ENCODE measurements around the gene MYPN.

MYPN gene

GRCh38 chr10:68081916-68082315 lies 27.4 kb upstream of the MYPN start:
- no peak overlapping the region for H2AFZ ChIP-seq (ENCODE audit: low read depth, low read length)
- no peak overlapping the region for H3K4me3 ChIP-seq (ENCODE audit: insufficient read depth in 1 of 2, low read depth in 1 of 2, low read length in 2 of 2)
- H2BK120ac ChIP-seq (ENCODE audit: low read depth, low read length), result no peak overlapping the region
- no peaks in the 10 kb centered on the region for H3K36me3 ChIP-seq (ENCODE audit: control insufficient read depth in 1 of 2, insufficient read depth in 2 of 2, low read depth in 1 of 2, low read length in 2 of 2)
- H3K4me1 ChIP-seq (ENCODE audit: control insufficient read depth, insufficient read depth, low read depth, low read length), result peaks cover 3% of the 10 kb centered on the region
- no peak overlapping the region for H3K23ac ChIP-seq (ENCODE audit: low read length in 2 of 2)
- no peaks in the 10 kb centered on the region for H3K27me3 ChIP-seq (ENCODE audit: control insufficient read depth in 1 of 2, insufficient read depth in 1 of 2, low read length in 2 of 2)
- H3K9me3 ChIP-seq (ENCODE audit: control insufficient read depth, low read length), result no peaks in the 10 kb centered on the region
- DNase-seq, result no peak
- H3K4me2 ChIP-seq (ENCODE audit: low read length, poor library complexity, severe bottlenecking), result no peak overlapping the region
- no peaks in the 10 kb centered on the region for H3K79me1 ChIP-seq (replicated peaks; ENCODE audit: low read length, poor library complexity, severe bottlenecking)
- H3K4ac ChIP-seq (ENCODE audit: low read depth in 1 of 2, low read length in 2 of 2), result no peak overlapping the region
- no peak overlapping the region for H3K18ac ChIP-seq (ENCODE audit: low read depth in 1 of 2, low read length in 2 of 2)
- no peak overlapping the region for H3K27ac ChIP-seq (ENCODE audit: low read length, poor library complexity, severe bottlenecking)
- no peak overlapping the region for H3K14ac ChIP-seq (ENCODE audit: low read length in 2 of 2)
- 87% methylated on average over 4 of the region's 6 CpGs for WGBS
- no peak overlapping the region for H2BK5ac ChIP-seq (ENCODE audit: low read depth, low read length, poor library complexity, severe bottlenecking)
- no peak overlapping the region for H4K8ac ChIP-seq (ENCODE audit: low read length)
- no peak overlapping the region for H4K91ac ChIP-seq (ENCODE audit: low read length)
- no peak overlapping the region for H3K9ac ChIP-seq (ENCODE audit: low read length)
- no peak overlapping the region for H2BK12ac ChIP-seq (ENCODE audit: low read length in 2 of 2)
- H2AK5ac ChIP-seq (ENCODE audit: low read length, severe bottlenecking), result no peak overlapping the region
- H2BK15ac ChIP-seq (ENCODE audit: low read depth, poor library complexity, severe bottlenecking), result no peak overlapping the region

GRCh38 chr10:68082872-68083271 lies 26.4 kb upstream of the MYPN start:
- Histone ChIP-seq H3K4me1 (ENCODE audit: control insufficient read depth, insufficient read depth, low read depth, low read length) (peaks cover 6% of the 10 kb centered on the region), H2AFZ (ENCODE audit: low read depth, low read length) (no peak overlapping the region), H3K36me3 (ENCODE audit: control insufficient read depth in 1 of 2, insufficient read depth in 2 of 2, low read depth in 1 of 2, low read length in 2 of 2) (no peaks in the 10 kb centered on the region), H3K4me2 (ENCODE audit: low read length, poor library complexity, severe bottlenecking) (no peak overlapping the region), H3K9ac (ENCODE audit: low read length) (peak overlapping the region; percentile 54), H3K79me1 (replicated peaks; ENCODE audit: low read length, poor library complexity, severe bottlenecking) (no peaks in the 10 kb centered on the region), H2BK15ac (ENCODE audit: low read depth, poor library complexity, severe bottlenecking) (no peak overlapping the region), H3K27ac (ENCODE audit: low read length, poor library complexity, severe bottlenecking) (no peak overlapping the region), H3K27me3 (ENCODE audit: control insufficient read depth in 1 of 2, insufficient read depth in 1 of 2, low read length in 2 of 2) (no peaks in the 10 kb centered on the region), H3K18ac (ENCODE audit: low read depth in 1 of 2, low read length in 2 of 2) (no peak overlapping the region), H3K9me3 (ENCODE audit: control insufficient read depth, low read length) (no peaks in the 10 kb centered on the region), H4K8ac (ENCODE audit: low read length) (no peak overlapping the region), H2AK5ac (ENCODE audit: low read length, severe bottlenecking) (no peak overlapping the region), H3K4ac (ENCODE audit: low read depth in 1 of 2, low read length in 2 of 2) (no peak overlapping the region), H3K4me3 (ENCODE audit: insufficient read depth in 1 of 2, low read depth in 1 of 2, low read length in 2 of 2) (no peak overlapping the region), H2BK5ac (ENCODE audit: low read depth, low read length, poor library complexity, severe bottlenecking) (no peak overlapping the region), H4K91ac (ENCODE audit: low read length) (no peak overlapping the region), H2BK12ac (ENCODE audit: low read length in 2 of 2) (no peak overlapping the region), H3K23ac (ENCODE audit: low read length in 2 of 2) (no peak overlapping the region), H2BK120ac (ENCODE audit: low read depth, low read length) (no peak overlapping the region), H3K14ac (ENCODE audit: low read length in 2 of 2) (no peak overlapping the region)
- peak; percentile 42 for DNase-seq
- no CpG with 5 or more reads among the region's 1 CpG for WGBS

GRCh38 chr10:68083953-68084352 lies 25.3 kb upstream of the MYPN start:
- H3K18ac ChIP-seq (ENCODE audit: low read depth in 1 of 2, low read length in 2 of 2), result no peak overlapping the region
- H3K23ac ChIP-seq (ENCODE audit: low read length in 2 of 2), result no peak overlapping the region
- DNase-seq, result no peak
- no peaks in the 10 kb centered on the region for H3K79me1 ChIP-seq (replicated peaks; ENCODE audit: low read length, poor library complexity, severe bottlenecking)
- H2AK5ac ChIP-seq (ENCODE audit: low read length, severe bottlenecking), result no peak overlapping the region
- H3K4me2 ChIP-seq (ENCODE audit: low read length, poor library complexity, severe bottlenecking), result no peak overlapping the region
- H4K91ac ChIP-seq (ENCODE audit: low read length), result no peak overlapping the region
- peaks cover 6% of the 10 kb centered on the region for H3K4me1 ChIP-seq (ENCODE audit: control insufficient read depth, insufficient read depth, low read depth, low read length)
- peak overlapping the region; percentile 54 for H3K9ac ChIP-seq (ENCODE audit: low read length)
- no peak overlapping the region for H3K14ac ChIP-seq (ENCODE audit: low read length in 2 of 2)
- H3K9me3 ChIP-seq (ENCODE audit: control insufficient read depth, low read length), result no peaks in the 10 kb centered on the region
- no peak overlapping the region for H2BK15ac ChIP-seq (ENCODE audit: low read depth, poor library complexity, severe bottlenecking)
- H4K8ac ChIP-seq (ENCODE audit: low read length), result no peak overlapping the region
- no peaks in the 10 kb centered on the region for H3K27me3 ChIP-seq (ENCODE audit: control insufficient read depth in 1 of 2, insufficient read depth in 1 of 2, low read length in 2 of 2)
- no peaks in the 10 kb centered on the region for H3K36me3 ChIP-seq (ENCODE audit: control insufficient read depth in 1 of 2, insufficient read depth in 2 of 2, low read depth in 1 of 2, low read length in 2 of 2)
- no peak overlapping the region for H2BK5ac ChIP-seq (ENCODE audit: low read depth, low read length, poor library complexity, severe bottlenecking)
- WGBS, result 90% methylated on average over 1 of the region's 1 CpG
- no peak overlapping the region for H2AFZ ChIP-seq (ENCODE audit: low read depth, low read length)
- no peak overlapping the region for H3K27ac ChIP-seq (ENCODE audit: low read length, poor library complexity, severe bottlenecking)
- H3K4me3 ChIP-seq (ENCODE audit: insufficient read depth in 1 of 2, low read depth in 1 of 2, low read length in 2 of 2), result no peak overlapping the region
- no peak overlapping the region for H2BK120ac ChIP-seq (ENCODE audit: low read depth, low read length)
- H2BK12ac ChIP-seq (ENCODE audit: low read length in 2 of 2), result no peak overlapping the region
- no peak overlapping the region for H3K4ac ChIP-seq (ENCODE audit: low read depth in 1 of 2, low read length in 2 of 2)

- Histone ChIP-seq H2AK5ac (ENCODE audit: low read length, severe bottlenecking) (no peak overlapping the region), H3K14ac (ENCODE audit: low read length in 2 of 2) (no peak overlapping the region), H3K4me2 (ENCODE audit: low read length, poor library complexity, severe bottlenecking) (no peak overlapping the region), H2BK15ac (ENCODE audit: low read depth, poor library complexity, severe bottlenecking) (no peak overlapping the region), H3K4me1 (ENCODE audit: control insufficient read depth, insufficient read depth, low read depth, low read length) (peaks cover 6% of the 10 kb centered on the region), H2BK120ac (ENCODE audit: low read depth, low read length) (no peak overlapping the region), H3K27ac (ENCODE audit: low read length, poor library complexity, severe bottlenecking) (no peak overlapping the region), H2BK5ac (ENCODE audit: low read depth, low read length, poor library complexity, severe bottlenecking) (no peak overlapping the region), H3K36me3 (ENCODE audit: control insufficient read depth in 1 of 2, insufficient read depth in 2 of 2, low read depth in 1 of 2, low read length in 2 of 2) (no peaks in the 10 kb centered on the region), H3K9ac (ENCODE audit: low read length) (peak overlapping the region; percentile 54), H4K8ac (ENCODE audit: low read length) (no peak overlapping the region), H3K4me3 (ENCODE audit: insufficient read depth in 1 of 2, low read depth in 1 of 2, low read length in 2 of 2) (no peak overlapping the region), H3K23ac (ENCODE audit: low read length in 2 of 2) (no peak overlapping the region), H3K18ac (ENCODE audit: low read depth in 1 of 2, low read length in 2 of 2) (no peak overlapping the region), H2AFZ (ENCODE audit: low read depth, low read length) (no peak overlapping the region), H3K27me3 (ENCODE audit: control insufficient read depth in 1 of 2, insufficient read depth in 1 of 2, low read length in 2 of 2) (no peaks in the 10 kb centered on the region), H4K91ac (ENCODE audit: low read length) (no peak overlapping the region), H3K4ac (ENCODE audit: low read depth in 1 of 2, low read length in 2 of 2) (no peak overlapping the region), H2BK12ac (ENCODE audit: low read length in 2 of 2) (no peak overlapping the region), H3K79me1 (replicated peaks; ENCODE audit: low read length, poor library complexity, severe bottlenecking) (no peaks in the 10 kb centered on the region), H3K9me3 (ENCODE audit: control insufficient read depth, low read length) (no peaks in the 10 kb centered on the region)
- WGBS, result 96% methylated on average over 4 of the region's 4 CpGs
- DNase-seq, result no peak
Measured at GRCh38 chr10:68084469-68084868, 24.8 kb upstream of the MYPN start.
